Measurements from ENCODE around the gene ZNF750. TPM values are rescaled to one million over a fixed set of nuclear protein-coding genes. Genes with fewer than 3 reads are reported as not detected.

ZNF750 gene
- total and polyA plus RNA-seq, 2 of the 13 experiments (the other 11 are each of a cell fraction or from before 2014, with no cell fraction given), result not detected

DNA sequence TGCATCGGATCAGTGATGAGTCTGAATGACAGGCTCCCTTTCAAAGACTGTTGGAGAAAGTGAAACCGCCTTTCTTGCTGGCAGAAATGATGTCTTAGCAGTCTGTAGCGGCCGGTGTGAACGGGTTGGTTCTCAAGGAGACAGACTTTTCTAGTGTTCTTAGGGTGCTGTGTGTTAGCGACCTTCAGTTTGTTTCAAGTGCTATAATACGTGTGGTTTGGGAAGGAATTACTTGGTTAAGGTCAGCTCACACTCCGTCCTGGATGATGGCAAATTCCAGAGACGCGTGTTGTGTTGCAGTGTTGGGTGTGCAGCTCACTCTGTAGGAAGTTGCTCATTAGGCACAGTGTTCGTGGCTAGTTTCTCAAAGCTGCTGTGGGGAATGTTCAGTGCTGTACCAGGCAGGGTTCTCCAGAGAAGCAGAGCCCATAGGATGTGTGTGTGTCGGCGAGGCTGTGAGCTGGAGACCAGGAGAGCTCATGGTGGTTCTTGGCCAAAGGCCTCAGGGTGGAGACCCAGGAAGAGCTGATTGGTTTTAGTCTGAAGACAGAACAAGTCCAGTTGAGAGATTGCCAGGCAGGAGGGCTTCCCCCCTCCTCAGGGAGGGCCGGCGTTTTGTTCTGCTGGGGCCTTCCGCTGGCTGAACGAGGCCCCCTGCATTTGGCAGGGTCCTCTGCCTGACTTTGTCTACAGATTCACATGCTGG lies 37.6 kb downstream of the ZNF750 start:
- DNase-seq (ENCODE audit: low spot score), result no peak
- Histone ChIP-seq H3K4me1 (ENCODE audit: insufficient read depth, low read length) (no peaks in the 10 kb centered on the region), H3K4me3 (replicated peaks in 1 of 3; ENCODE audit: insufficient read depth in 1 of 3, low read depth in 2 of 3, low read length in 3 of 3) (no peak overlapping the region), H2AFZ (ENCODE audit: low read length) (no peak overlapping the region), H3K36me3 (replicated peaks in 1 of 2; ENCODE audit: control insufficient read depth in 1 of 2, insufficient read depth in 2 of 2, low read length in 2 of 2) (peaks cover 15 to 41% of the 10 kb centered on the region in 2 experiments), H3K9me3 (ENCODE audit: low read length) (no peaks in the 10 kb centered on the region), H4K20me1 (ENCODE audit: insufficient read depth, low read length) (no peaks in the 10 kb centered on the region), H3K9ac (ENCODE audit: insufficient read depth, low read depth, low read length) (no peak overlapping the region), H3K27ac (ENCODE audit: extremely low read length, insufficient read depth, low read length) (no peak overlapping the region), H3K79me2 (ENCODE audit: insufficient read depth, low read length) (no peaks in the 10 kb centered on the region), H3K4me2 (ENCODE audit: low read depth, low read length) (no peak overlapping the region), H3K27me3 (ENCODE audit: control insufficient read depth in 1 of 2, insufficient read depth in 2 of 2, low read length in 2 of 2) (no peaks in the 10 kb centered on the region)
- in situ Hi-C loops (cut with HindIII; ENCODE audit: extremely low pct_ligation_motif_present, low pct_unique_long_range_greater_than_20kb), result no loop called here
- no peak for TF ChIP-seq RCOR2 (CRISPR knock-in tag; IDR thresholded peaks at IDR 0.05)
- no peak for TF ChIP-seq ZKSCAN8 (CRISPR knock-in tag; IDR thresholded peaks at IDR 0.05; ENCODE audit: borderline replicate concordance)
- no peak for TF ChIP-seq ZNF501 (CRISPR knock-in tag; IDR thresholded peaks at IDR 0.05)
- TF ChIP-seq ZNF354B (CRISPR knock-in tag; IDR thresholded peaks at IDR 0.05), result no peak
- TF ChIP-seq, protein P1, sequence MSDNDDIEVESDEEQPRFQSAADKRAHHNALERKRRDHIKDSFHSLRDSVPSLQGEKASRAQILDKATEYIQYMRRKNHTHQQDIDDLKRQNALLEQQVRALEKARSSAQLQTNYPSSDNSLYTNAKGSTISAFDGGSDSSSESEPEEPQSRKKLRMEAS (IDR thresholded peaks at IDR 0.05), result no peak
- TF ChIP-seq ZBTB2 (CRISPR knock-in tag; IDR thresholded peaks at IDR 0.05; ENCODE audit: low read depth), result no peak
- TF ChIP-seq SUZ12 (IDR thresholded peaks at IDR 0.05; ENCODE audit: low read depth, low read length), result no peak
- TF ChIP-seq, protein P2, sequence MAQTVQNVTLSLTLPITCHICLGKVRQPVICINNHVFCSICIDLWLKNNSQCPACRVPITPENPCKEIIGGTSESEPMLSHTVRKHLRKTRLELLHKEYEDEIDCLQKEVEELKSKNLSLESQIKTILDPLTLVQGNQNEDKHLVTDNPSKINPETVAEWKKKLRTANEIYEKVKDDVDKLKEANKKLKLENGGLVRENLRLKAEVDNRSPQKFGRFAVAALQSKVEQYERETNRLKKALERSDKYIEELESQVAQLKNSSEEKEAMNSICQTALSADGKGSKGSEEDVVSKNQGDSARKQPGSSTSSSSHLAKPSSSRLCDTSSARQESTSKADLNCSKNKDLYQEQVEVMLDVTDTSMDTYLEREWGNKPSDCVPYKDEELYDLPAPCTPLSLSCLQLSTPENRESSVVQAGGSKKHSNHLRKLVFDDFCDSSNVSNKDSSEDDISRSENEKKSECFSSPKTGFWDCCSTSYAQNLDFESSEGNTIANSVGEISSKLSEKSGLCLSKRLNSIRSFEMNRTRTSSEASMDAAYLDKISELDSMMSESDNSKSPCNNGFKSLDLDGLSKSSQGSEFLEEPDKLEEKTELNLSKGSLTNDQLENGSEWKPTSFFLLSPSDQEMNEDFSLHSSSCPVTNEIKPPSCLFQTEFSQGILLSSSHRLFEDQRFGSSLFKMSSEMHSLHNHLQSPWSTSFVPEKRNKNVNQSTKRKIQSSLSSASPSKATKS (CRISPR knock-in tag; IDR thresholded peaks at IDR 0.05), result no peak
- no peak for TF ChIP-seq NFATC3 (CRISPR knock-in tag; IDR thresholded peaks at IDR 0.05)
- no peak for TF ChIP-seq ZNF333 (CRISPR knock-in tag; IDR thresholded peaks at IDR 0.05; ENCODE audit: borderline replicate concordance)
- TF ChIP-seq, protein P3, sequence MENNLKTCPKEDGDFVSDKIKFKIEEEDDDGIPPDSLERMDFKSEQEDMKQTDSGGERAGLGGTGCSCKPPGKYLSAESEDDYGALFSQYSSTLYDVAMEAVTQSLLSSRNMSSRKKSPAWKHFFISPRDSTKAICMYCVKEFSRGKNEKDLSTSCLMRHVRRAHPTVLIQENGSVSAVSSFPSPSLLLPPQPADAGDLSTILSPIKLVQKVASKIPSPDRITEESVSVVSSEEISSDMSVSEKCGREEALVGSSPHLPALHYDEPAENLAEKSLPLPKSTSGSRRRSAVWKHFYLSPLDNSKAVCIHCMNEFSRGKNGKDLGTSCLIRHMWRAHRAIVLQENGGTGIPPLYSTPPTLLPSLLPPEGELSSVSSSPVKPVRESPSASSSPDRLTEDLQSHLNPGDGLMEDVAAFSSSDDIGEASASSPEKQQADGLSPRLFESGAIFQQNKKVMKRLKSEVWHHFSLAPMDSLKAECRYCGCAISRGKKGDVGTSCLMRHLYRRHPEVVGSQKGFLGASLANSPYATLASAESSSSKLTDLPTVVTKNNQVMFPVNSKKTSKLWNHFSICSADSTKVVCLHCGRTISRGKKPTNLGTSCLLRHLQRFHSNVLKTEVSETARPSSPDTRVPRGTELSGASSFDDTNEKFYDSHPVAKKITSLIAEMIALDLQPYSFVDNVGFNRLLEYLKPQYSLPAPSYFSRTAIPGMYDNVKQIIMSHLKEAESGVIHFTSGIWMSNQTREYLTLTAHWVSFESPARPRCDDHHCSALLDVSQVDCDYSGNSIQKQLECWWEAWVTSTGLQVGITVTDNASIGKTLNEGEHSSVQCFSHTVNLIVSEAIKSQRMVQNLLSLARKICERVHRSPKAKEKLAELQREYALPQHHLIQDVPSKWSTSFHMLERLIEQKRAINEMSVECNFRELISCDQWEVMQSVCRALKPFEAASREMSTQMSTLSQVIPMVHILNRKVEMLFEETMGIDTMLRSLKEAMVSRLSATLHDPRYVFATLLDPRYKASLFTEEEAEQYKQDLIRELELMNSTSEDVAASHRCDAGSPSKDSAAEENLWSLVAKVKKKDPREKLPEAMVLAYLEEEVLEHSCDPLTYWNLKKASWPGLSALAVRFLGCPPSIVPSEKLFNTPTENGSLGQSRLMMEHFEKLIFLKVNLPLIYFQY (CRISPR knock-in tag; IDR thresholded peaks at IDR 0.05; ENCODE audit: borderline replicate concordance), result no peak
- ChIA-PET CTCF (ENCODE audit: low intra/inter-chr PET ratio, low total read pairs) (no interaction called here), POLR2A (no interaction called here)
- BruUV-seq (replicated peaks), result no TSS peak
- FAIRE-seq, result no peak
- no peak for ATAC-seq
- 97% methylated on average over 14 of the region's 17 CpGs for whole genome bisulfite sequencing (ENCODE audit: low lambda C conversion rate)
- intact Hi-C loops (cut with micrococcal nuclease; ENCODE audit: unreplicated experiment), result no loop called here
